ENCODE measurements around the gene TMEM52.

DNA sequence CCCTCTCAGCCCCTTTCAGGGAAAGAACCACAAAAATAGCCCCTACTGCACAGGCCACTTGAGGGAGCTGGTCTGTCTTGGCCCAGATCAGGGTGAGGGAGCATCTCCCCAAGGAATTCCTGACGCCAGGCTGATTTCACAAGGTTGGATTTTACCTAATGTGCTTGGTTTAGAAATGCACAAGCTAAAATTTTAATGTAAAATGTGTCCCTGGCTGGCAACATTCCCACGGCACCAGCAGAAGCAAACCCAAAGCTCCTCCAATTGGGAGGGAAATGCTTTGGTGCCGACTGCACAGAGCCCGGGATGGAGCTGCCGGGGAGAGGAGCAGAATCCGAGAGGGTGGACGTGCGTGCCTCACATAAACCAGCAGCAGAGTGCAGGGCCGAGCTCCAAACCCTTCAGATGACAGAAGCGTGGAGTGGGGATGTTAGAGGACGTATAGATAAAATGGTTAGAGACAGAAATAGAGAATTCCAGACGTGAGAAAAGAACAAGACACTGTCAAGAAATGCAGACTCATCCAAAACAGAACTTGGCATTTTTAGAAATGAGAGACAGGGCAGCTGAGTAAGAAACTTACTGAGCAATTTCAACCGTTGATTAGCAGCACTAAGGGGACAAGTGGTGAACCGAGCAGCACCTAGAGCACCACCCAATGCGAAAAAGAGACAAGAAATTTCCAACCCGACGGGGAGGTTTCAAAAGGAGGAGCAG is 41.6 kb upstream of the TMEM52 start:
- TF ChIP-seq CTCF (IDR thresholded peaks at IDR 0.05) (no peak), POLR2AphosphoS5 (IDR thresholded peaks at IDR 0.05) (no peak)
